Gastrocnemius medialis (tissue), 4 donors: Measurements from ENCODE around the gene ARID1B.

ENCODE experiments used
- CTCF ChIP-seq, 5 experiments: fragments of 450-650 bp in 3 of 5; fragments of 200-600 bp in 2 of 5; sonication (generic) in 2 of 5; IDR thresholded peaks in 4 of 5; conservative IDR thresholded peaks in 1 of 5; 1 replicate in 4 of 5; 2 replicates in 1 of 5; pipeline ENCODE4 v1.5.1; 2016 to 2019; ENCODE audit warnings: antibody characterized with exemption in 5 of 5, mild to moderate bottlenecking in 3 of 5, moderate library complexity in 3 of 5
- POLR2A ChIP-seq, 2 donors: fragments of 450-650 bp; IDR thresholded peaks; one replicate each; pipeline ENCODE4 v1.6.1; 2017; ENCODE audit warnings: antibody characterized with exemption in 2 of 2, mild to moderate bottlenecking in 2 of 2, moderate library complexity in 2 of 2

- TF ChIP-seq CTCF (IDR thresholded peaks at IDR 0.05 in 4 of 5, conservative IDR thresholded peaks at IDR 0.05 in 1 of 5) (no peak), POLR2A (IDR thresholded peaks at IDR 0.05) (no peak)
These were observed 452.0 kb downstream of the ARID1B start for GRCh38 chr6:157229132-157229618.
